K562 (cell line): Measurements from ENCODE around the gene CDC123. TPM values are rescaled to one million over a fixed set of nuclear protein-coding genes. Genes with fewer than 3 reads are reported as not detected.

ENCODE experiments used
- ATAC-seq: fragments of 200-7000 bp; cut with Tn5 transposase; 3 replicates; pipeline ENCODE4 v1.9.1; 2020; ENCODE audit warnings: moderate library complexity
- BruUV-seq: library from RNA; stranded (reverse); fragments of 400-500 nt; replicated peaks from 2 replicates; lab custom pipeline; 2021; lab: Mats Ljungman, UMichigan
- CTCF ChIA-PET: fragments of 300-600 bp; formaldehyde crosslinking; extraction: SDS; loops from one replicate; lab custom pipeline; 2021; ENCODE audit warnings: low intra/inter-chr PET ratio; lab: Yijun Ruan, JAX
- POLR2A ChIA-PET: fragments of 300-600, 350-650 bp; sonication (Branson Sonifier 250); formaldehyde crosslinking; extraction: SDS; loops from one replicate; lab custom pipeline; 2021; ENCODE audit warnings: antibody characterized with exemption, inconsistent platforms; lab: Yijun Ruan, JAX
- DNase-seq, 4 experiments: peaks; one replicate each; pipeline versions ENCODE4 v3.0.0 to v3.0.0-alpha.2; 2011 to 2018; ENCODE audit warnings: low spot score in 3 of 4, mixed read lengths in 3 of 4; ENCODE audit errors: extremely low read depth in 1 of 4
- FAIRE-seq: peaks from 2 replicates; lab custom pipeline; 2011; peaks lifted over from hg19 to GRCh38; lab: Jason Lieb, UNC
- H2AFZ ChIP-seq: 2 replicates; pipeline ENCODE4 v1.6.0; 2011; ENCODE audit warnings: low read depth, low read length, control low read depth, inconsistent platforms
- H3K27ac ChIP-seq: fragments of 200-600 bp; 3 replicates; pipeline ENCODE4 v1.8.0; 2011; ENCODE audit warnings: low read depth, mild to moderate bottlenecking, control low read depth, inconsistent platforms, low read length, moderate library complexity, mixed read lengths; ENCODE audit errors: extremely low read depth
- H3K27me3 ChIP-seq, 2 experiments: fragments of 300-600 bp in 1 of 2; 2 replicates in 1 of 2; 3 replicates in 1 of 2; pipeline versions ENCODE4 v1.6.0 to v1.8.0; 2011; ENCODE audit warnings: inconsistent platforms in 2 of 2, low read length in 2 of 2, mild to moderate bottlenecking in 1 of 2, mixed read lengths in 1 of 2, moderate library complexity in 1 of 2; ENCODE audit not compliant: control insufficient read depth in 2 of 2, insufficient read depth in 2 of 2
- H3K36me3 ChIP-seq: fragments of 300-600 bp; 3 replicates; pipeline ENCODE4 v1.8.0; 2011; ENCODE audit warnings: mild to moderate bottlenecking, low read length, inconsistent platforms; ENCODE audit not compliant: control insufficient read depth, insufficient read depth
- H3K4me1 ChIP-seq, 2 experiments: fragments of 200-600 bp in 1 of 2; replicated peaks in 1 of 2; 2 replicates in 1 of 2; 3 replicates in 1 of 2; pipeline versions ENCODE4 v1.5.1 to v1.8.0; 2011; ENCODE audit warnings: inconsistent platforms in 2 of 2, low read length in 2 of 2, mild to moderate bottlenecking in 1 of 2, mixed read lengths in 1 of 2, moderate library complexity in 1 of 2; ENCODE audit not compliant: control insufficient read depth in 2 of 2, insufficient read depth in 2 of 2
- H3K4me2 ChIP-seq: 2 replicates; pipeline ENCODE4 v1.6.1; 2011; ENCODE audit warnings: low read length, control low read depth, inconsistent platforms, mixed read lengths; ENCODE audit not compliant: insufficient read depth
- H3K4me3 ChIP-seq: fragments of 200-600 bp; sonication (generic), shearing (Covaris generic); 2 replicates; pipeline ENCODE4 v1.5.1; 2016; ENCODE audit warnings: control low read depth, inconsistent platforms
- H3K79me2 ChIP-seq: fragments of 200-600 bp; 3 replicates; pipeline ENCODE4 v1.8.0; 2011; ENCODE audit warnings: low read length, inconsistent platforms; ENCODE audit not compliant: control insufficient read depth, insufficient read depth
- H3K9ac ChIP-seq, 2 experiments: 2 replicates each; pipeline versions ENCODE4 v1.6.0 to v1.6.1; 2011; ENCODE audit warnings: low read depth in 2 of 2, low read length in 2 of 2, control low read depth in 1 of 2, inconsistent platforms in 1 of 2, mild to moderate bottlenecking in 1 of 2, mixed read lengths in 1 of 2; ENCODE audit not compliant: insufficient read depth in 1 of 2
- H3K9me1 ChIP-seq: one replicate; pipeline ENCODE4 v1.6.0; 2011; ENCODE audit warnings: inconsistent platforms, mild to moderate bottlenecking, low read length, moderate library complexity; ENCODE audit not compliant: control insufficient read depth, insufficient read depth
- H3K9me3 ChIP-seq: replicated peaks from 2 replicates; pipeline ENCODE4 v1.5.1; 2011; ENCODE audit warnings: low read depth, low read length, inconsistent platforms; ENCODE audit not compliant: control insufficient read depth, insufficient read depth
- H4K20me1 ChIP-seq: replicated peaks from 2 replicates; pipeline ENCODE4 v1.6.1; 2011; ENCODE audit warnings: low read length, inconsistent platforms, mixed read lengths; ENCODE audit not compliant: control insufficient read depth, insufficient read depth
- ARNT ChIP-seq, 2 experiments: fragments of 450-650 bp; IDR thresholded peaks; 2 replicates each; pipeline ENCODE4 v1.6.1; 2016; ENCODE audit warnings: mild to moderate bottlenecking in 1 of 2
- CTBP1 ChIP-seq: fragments of 450-650 bp; IDR thresholded peaks from 2 replicates; pipeline ENCODE4 v1.6.1; 2016; ENCODE audit warnings: borderline replicate concordance
- ETS1 ChIP-seq: conservative IDR thresholded peaks from 2 replicates; pipeline ENCODE4 v1.6.1; 2011; ENCODE audit warnings: low read depth, mild to moderate bottlenecking, low read length; ENCODE audit not compliant: control insufficient read depth
- GABPA ChIP-seq: fragments of 200-800 bp; sonication (Bioruptor generic); conservative IDR thresholded peaks from 2 replicates; pipeline ENCODE4 v1.6.1; 2016; ENCODE audit warnings: low read depth, missing genetic modification characterization, missing compliant biosample characterization
- MXD1 ChIP-seq: fragments of 250-450 bp; sonication (Bioruptor Pico); IDR thresholded peaks from 2 replicates; pipeline ENCODE4 v1.8.0; 2021; ENCODE audit warnings: borderline replicate concordance, mild to moderate bottlenecking, moderate library complexity; ENCODE audit not compliant: poor library complexity, severe bottlenecking
- MYBL2 ChIP-seq, 2 experiments: fragments of 450-650 bp in 1 of 2; sonication (generic) in 1 of 2; formaldehyde crosslinking in 1 of 2; IDR thresholded peaks; 2 replicates each; pipeline versions ENCODE4 v1.6.1 to v1.8.1; 2017 to 2022; ENCODE audit warnings: borderline replicate concordance in 1 of 2, inconsistent platforms in 1 of 2, low read depth in 1 of 2, mild to moderate bottlenecking in 1 of 2, missing genetic modification reagents in 1 of 2, moderate library complexity in 1 of 2
- NCOA4 ChIP-seq: fragments of 450-650 bp; IDR thresholded peaks from 2 replicates; pipeline ENCODE4 v1.6.1; 2018; ENCODE audit warnings: mild to moderate bottlenecking; ENCODE audit not compliant: partially characterized antibody
- PHF8 ChIP-seq: fragments of 200-600 bp; sonication (generic); IDR thresholded peaks from 2 replicates; pipeline ENCODE4 v1.6.1; 2012; ENCODE audit warnings: mixed run types, mild to moderate bottlenecking, inconsistent platforms, low read length, moderate library complexity, borderline replicate concordance
- RREB1 ChIP-seq: fragments of 250-450 bp; sonication (Bioruptor Pico); IDR thresholded peaks from 2 replicates; pipeline ENCODE4 v1.4.0; 2020
- SMC3 ChIP-seq: conservative IDR thresholded peaks from 2 replicates; pipeline ENCODE4 v1.6.1; 2011; ENCODE audit warnings: low read depth, low read length, improper control_type of control experiment; ENCODE audit not compliant: insufficient read depth
- TAF7 ChIP-seq: fragments of 450-650 bp; IDR thresholded peaks from 2 replicates; pipeline ENCODE4 v1.6.1; 2016; ENCODE audit warnings: missing genetic modification characterization, missing compliant biosample characterization
- ZBTB43 ChIP-seq: sonication (generic); formaldehyde crosslinking; IDR thresholded peaks from 2 replicates; pipeline ENCODE4 v1.8.0; 2023; ENCODE audit warnings: mild to moderate bottlenecking, missing genetic modification reagents
- ZZZ3 ChIP-seq: fragments of 450-650 bp; IDR thresholded peaks from 2 replicates; pipeline ENCODE4 v1.6.1; 2016; ENCODE audit warnings: antibody characterized with exemption, mild to moderate bottlenecking, moderate library complexity
- WGBS: fragments of 100-300 bp; shearing (Covaris generic); methylation state at CpG from one replicate; pipeline ENCODE4 v1.1.6; 2016; ENCODE audit warnings: low coverage, mixed read lengths; ENCODE audit not compliant: insufficient coverage; ENCODE audit errors: missing lambda C conversion rate; 5-methylcytosine and 5-hydroxymethylcytosine counted together
- in situ Hi-C: fragments of 300-500 bp; cut with MboI; formaldehyde crosslinking; loops from 4 replicates; pipeline ENCODE4 v1.15.0; 2018; ENCODE audit warnings: inconsistent platforms, mixed read lengths
- intact Hi-C: fragments of 100-400 bp; cut with micrococcal nuclease; formaldehyde crosslinking; loops from 2 replicates; pipeline ENCODE4 v1.14.2; 2022
- polyA plus RNA-seq, 8 experiments: library from polyadenylated mRNA; depleted of rRNA in 4 of 8; stranded (reverse) in 5 of 8; unstranded in 3 of 8; fragments of >200 nt; fragmentation: Nextera tagmentation in 2 of 8; fragmentation: Illumina TruSeq in 1 of 8; extraction: Ambion mirVana in 2 of 8; extraction: Trizol in 1 of 8; gene quantifications; 2 replicates each; pipeline versions ENCODE4 v1.2.1 to v1.2.3, GENCODE V29; 2011 to 2014; ENCODE audit warnings: inconsistent platforms in 1 of 8, missing spikeins in 1 of 8
- total RNA-seq, 7 experiments: library from RNA; depleted of rRNA in 6 of 7; stranded (reverse); fragments of >200 nt in 6 of 7; fragmentation: Illumina TruSeq in 2 of 7; extraction: Trizol in 2 of 7; gene quantifications; 2 replicates each; pipeline versions ENCODE4 v1.2.1 to v1.2.3, GENCODE V29; 2011 to 2021; ENCODE audit warnings: low replicate concordance in 1 of 7

CDC123 gene
- total and polyA plus RNA-seq, 9 of the 15 experiments (the other 6 are each of a cell fraction or from before 2014, with no cell fraction given), result 137 to 288 (median 175) TPM

- POLR2A ChIA-PET, result interaction anchor here (1.3 kb wide), 1 partner anchor 10 kb away, joined by 3 read pairs; no protein-coding TSS in a partner anchor
- Histone ChIP-seq H3K79me2 (no peaks in the 10 kb centered on the region), H3K4me1 (no peaks in the 10 kb centered on the region), H3K9ac (no peak overlapping the region), H3K9me1 (no peaks in the 10 kb centered on the region), H3K27me3 (no peaks in the 10 kb centered on the region), H3K9me3 (no peaks in the 10 kb centered on the region), H3K4me2 (no peak overlapping the region), H3K36me3 (peaks cover 82% of the 10 kb centered on the region), H3K27ac (no peak overlapping the region), H2AFZ (no peak overlapping the region), H3K4me3 (no peak overlapping the region), H4K20me1 (no peaks in the 10 kb centered on the region)
- ATAC-seq (no peak), DNase-seq (no peak), FAIRE-seq (no peak)
- BruUV-seq, result no TSS peak
- intact Hi-C loops (no loop called here), in situ Hi-C loops (no loop called here)
- CTCF ChIA-PET, result no interaction called here
- 67% methylated on average over 3 of the region's 3 CpGs for WGBS
- TF ChIP-seq MXD1 (CRISPR knock-in tag), result no peak
- TF ChIP-seq CTBP1, result no peak
- TF ChIP-seq MYBL2 (IDR thresholded peaks at IDR 0.05; ENCODE audit: low read depth), result no peak
- TF ChIP-seq MYBL2 (CRISPR knock-in tag; IDR thresholded peaks at IDR 0.05; ENCODE audit: borderline replicate concordance), result no peak
- TF ChIP-seq ZBTB43 (CRISPR knock-in tag), result no peak
- no peak for TF ChIP-seq ZZZ3
- TF ChIP-seq ARNT (IDR thresholded peaks at IDR 0.05), result no peak
- TF ChIP-seq ETS1, result no peak
- no peak for TF ChIP-seq GABPA (tag)
- TF ChIP-seq TAF7 (tag), result no peak
- no peak for TF ChIP-seq RREB1 (CRISPR knock-in tag)
- no peak for TF ChIP-seq NCOA4
- no peak for TF ChIP-seq PHF8
- TF ChIP-seq SMC3, result no peak
Observed at GRCh38 chr10:12235116-12235694, 39.2 kb downstream of the CDC123 start.
